Measurements from ENCODE around the gene APOD.

- no peak for TF ChIP-seq CTCF (IDR thresholded peaks at IDR 0.05)
- TF ChIP-seq POLR2A (IDR thresholded peaks at IDR 0.05): no peak
Measured at GRCh38 chr3:195597848-195598247, 14.1 kb upstream of the APOD start.
